ENCODE measurements around the gene CPNE6. TPM values are rescaled to one million over a fixed set of nuclear protein-coding genes. Genes with fewer than 3 reads are reported as not detected.

Gene CPNE6
- total RNA-seq, 2 donors from 2014 or later: not detected

- Histone ChIP-seq H3K4me1 (peaks cover 26% of the 10 kb centered on the region), H3K27me3 (no peaks in the 10 kb centered on the region), H3K36me3 (replicated peaks in 1 of 2; ENCODE audit: insufficient read depth in 1 of 2, low read depth in 2 of 2) (no peaks in the 10 kb centered on the region), H3K4me3 (no peak overlapping the region), H3K9me3 (no peaks in the 10 kb centered on the region), H3K27ac (no peak overlapping the region)
- 73 to 81% methylated on average over 8 to 10 of the region's 10 CpGs for WGBS, 2 donors
- intact Hi-C loops (cut with DNase I): loop anchor here (5.0 to 10.0 kb wide), 2 partner anchors 51 to 109 kb away; partner anchors contain the start of gene IRF9
- TF ChIP-seq POLR2A (IDR thresholded peaks at IDR 0.05): no peak
- TF ChIP-seq, protein P1, sequence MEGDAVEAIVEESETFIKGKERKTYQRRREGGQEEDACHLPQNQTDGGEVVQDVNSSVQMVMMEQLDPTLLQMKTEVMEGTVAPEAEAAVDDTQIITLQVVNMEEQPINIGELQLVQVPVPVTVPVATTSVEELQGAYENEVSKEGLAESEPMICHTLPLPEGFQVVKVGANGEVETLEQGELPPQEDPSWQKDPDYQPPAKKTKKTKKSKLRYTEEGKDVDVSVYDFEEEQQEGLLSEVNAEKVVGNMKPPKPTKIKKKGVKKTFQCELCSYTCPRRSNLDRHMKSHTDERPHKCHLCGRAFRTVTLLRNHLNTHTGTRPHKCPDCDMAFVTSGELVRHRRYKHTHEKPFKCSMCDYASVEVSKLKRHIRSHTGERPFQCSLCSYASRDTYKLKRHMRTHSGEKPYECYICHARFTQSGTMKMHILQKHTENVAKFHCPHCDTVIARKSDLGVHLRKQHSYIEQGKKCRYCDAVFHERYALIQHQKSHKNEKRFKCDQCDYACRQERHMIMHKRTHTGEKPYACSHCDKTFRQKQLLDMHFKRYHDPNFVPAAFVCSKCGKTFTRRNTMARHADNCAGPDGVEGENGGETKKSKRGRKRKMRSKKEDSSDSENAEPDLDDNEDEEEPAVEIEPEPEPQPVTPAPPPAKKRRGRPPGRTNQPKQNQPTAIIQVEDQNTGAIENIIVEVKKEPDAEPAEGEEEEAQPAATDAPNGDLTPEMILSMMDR (IDR thresholded peaks at IDR 0.05): no peak
- ATAC-seq (no peak), DNase-seq (peak in 1 of 4 donors; percentile 6)
These were observed 15.2 kb upstream of the CPNE6 start for GRCh38 chr14:24055971-24056799.

- no peak overlapping the region for H3K4me3 ChIP-seq
- ATAC-seq: no peak
- no peaks in the 10 kb centered on the region for H3K27me3 ChIP-seq
- H3K9me3 ChIP-seq: no peaks in the 10 kb centered on the region
- no peaks in the 10 kb centered on the region for H3K36me3 ChIP-seq (replicated peaks in 1 of 2; ENCODE audit: insufficient read depth in 1 of 2, low read depth in 2 of 2)
- TF ChIP-seq, protein P1 (IDR thresholded peaks at IDR 0.05): no peak
- TF ChIP-seq POLR2A (IDR thresholded peaks at IDR 0.05): no peak
- intact Hi-C loops (cut with DNase I): loop anchor here (5.0 to 10.0 kb wide), 2 partner anchors 51 to 108 kb away; partner anchors contain the start of gene IRF9
- DNase-seq: no peak
- peaks cover 26% of the 10 kb centered on the region for H3K4me1 ChIP-seq
- WGBS, 2 donors: 69 to 72% methylated on average over 7 to 8 of the region's 8 CpGs
- no peak overlapping the region for H3K27ac ChIP-seq
These were observed 14.6 kb upstream of the CPNE6 start for GRCh38 chr14:24056800-24057184.

GRCh38 chr14:24057271-24057670 lies 14.1 kb upstream of the CPNE6 start:
- Histone ChIP-seq H3K36me3 (replicated peaks in 1 of 2; ENCODE audit: insufficient read depth in 1 of 2, low read depth in 2 of 2) (no peaks in the 10 kb centered on the region), H3K27me3 (no peaks in the 10 kb centered on the region), H3K4me3 (no peak overlapping the region), H3K4me1 (peaks cover 26% of the 10 kb centered on the region), H3K27ac (no peak overlapping the region), H3K9me3 (no peaks in the 10 kb centered on the region)
- TF ChIP-seq, protein P1 (IDR thresholded peaks at IDR 0.05): no peak
- TF ChIP-seq POLR2A (IDR thresholded peaks at IDR 0.05): no peak
- no peak for ATAC-seq
- WGBS, 2 donors: 78 to 92% methylated on average over 2 of the region's 2 CpGs
- intact Hi-C loops (cut with DNase I): loop anchor here (5.0 to 10.0 kb wide), 2 partner anchors 50 to 108 kb away; partner anchors contain the start of gene IRF9
- DNase-seq: peak in 1 of 4 donors; percentile 9

DNA sequence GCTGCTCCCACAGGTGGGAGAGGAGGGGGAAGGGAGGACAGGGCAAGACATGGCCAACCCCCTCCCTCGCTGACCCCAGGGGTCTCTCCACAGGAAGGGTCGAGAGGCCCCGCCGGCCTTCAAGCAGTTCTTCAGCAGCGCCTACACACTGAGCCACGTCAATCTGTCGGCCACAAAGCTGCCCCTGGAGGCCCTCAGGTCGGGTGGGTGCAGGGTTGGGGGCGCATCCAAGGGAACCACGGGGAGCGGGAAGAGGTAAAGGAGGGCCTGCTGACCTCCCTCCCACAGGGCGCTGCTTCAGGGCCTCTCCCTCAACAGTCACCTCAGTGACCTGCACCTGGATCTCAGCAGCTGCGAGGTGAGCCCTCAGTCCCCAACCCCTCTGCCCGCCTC lies 13.5 kb upstream of the CPNE6 start:
- Histone ChIP-seq H3K9me3 (no peaks in the 10 kb centered on the region), H3K4me1 (peaks cover 27% of the 10 kb centered on the region), H3K27me3 (no peaks in the 10 kb centered on the region), H3K27ac (no peak overlapping the region), H3K4me3 (no peak overlapping the region), H3K36me3 (replicated peaks in 1 of 2; ENCODE audit: insufficient read depth in 1 of 2, low read depth in 2 of 2) (no peaks in the 10 kb centered on the region)
- intact Hi-C loops (cut with DNase I): loop anchor here (5.0 to 10.0 kb wide), 2 partner anchors 49 to 107 kb away; partner anchors contain the start of gene IRF9
- TF ChIP-seq, protein P1 (IDR thresholded peaks at IDR 0.05): no peak
- no peak for TF ChIP-seq POLR2A (IDR thresholded peaks at IDR 0.05)
- 47 to 52% methylated on average over 5 to 14 of the region's 14 CpGs for WGBS, 2 donors
- DNase-seq (peak in 1 of 4 donors; percentile 9), ATAC-seq (no peak)
